Measurements from ENCODE around the gene CDC73.

- TF ChIP-seq GATA3 (IDR thresholded peaks at IDR 0.05; ENCODE audit: low read depth, low read length) (no peak), GATA2 (IDR thresholded peaks at IDR 0.05; ENCODE audit: low read depth, low read length) (no peak)
Measured at GRCh38 chr1:193285641-193286040, 163.8 kb downstream of the CDC73 start.
